Neuronal stem cell (in vitro differentiated cells): ENCODE results near the gene FUT7.
A peak's percentile ranks its signal among the peaks of the same experiment; 100 is the strongest.
"Not testable (repeated sequence)": the region's sequence is repeated elsewhere in the genome, so short reads cannot be mapped to it uniquely, and the experiment has no call there.

Experiments
- DNase-seq: peaks from one replicate; pipeline ENCODE4 v3.0.0-alpha.2; 2013; ENCODE audit warnings: low spot score
- H2AFZ ChIP-seq: one replicate; pipeline ENCODE4 v1.6.1; 2013; ENCODE audit warnings: mild to moderate bottlenecking, low read length, inconsistent platforms
- H2AK5ac ChIP-seq: 2 replicates; pipeline ENCODE4 v1.6.1; 2013; ENCODE audit warnings: low read depth, mild to moderate bottlenecking, inconsistent platforms, low read length, moderate library complexity, mixed read lengths
- H2BK120ac ChIP-seq: 2 replicates; pipeline ENCODE4 v1.6.1; 2013; ENCODE audit warnings: low read depth, mild to moderate bottlenecking, inconsistent platforms, low read length, moderate library complexity, mixed read lengths
- H2BK12ac ChIP-seq: one replicate; pipeline ENCODE4 v1.6.1; 2013; ENCODE audit warnings: low read length, inconsistent platforms
- H2BK15ac ChIP-seq: 2 replicates; pipeline ENCODE4 v1.6.1; 2013; ENCODE audit warnings: mild to moderate bottlenecking, low read length, inconsistent platforms, mixed read lengths
- H2BK5ac ChIP-seq: one replicate; pipeline ENCODE4 v1.6.1; 2013; ENCODE audit warnings: inconsistent platforms, mild to moderate bottlenecking, low read length, moderate library complexity
- H3K14ac ChIP-seq: one replicate; pipeline ENCODE4 v1.6.1; 2013; ENCODE audit warnings: low read length, inconsistent platforms
- H3K18ac ChIP-seq: 2 replicates; pipeline ENCODE4 v1.6.1; 2013; ENCODE audit warnings: low read length, inconsistent platforms
- H3K23ac ChIP-seq: 2 replicates; pipeline ENCODE4 v1.6.1; 2013; ENCODE audit warnings: low read depth, mild to moderate bottlenecking, mixed read lengths, low read length, inconsistent platforms; ENCODE audit not compliant: poor library complexity
- H3K27ac ChIP-seq: replicated peaks from 3 replicates; pipeline ENCODE4 v1.5.1; 2013; ENCODE audit warnings: low read length, inconsistent platforms
- H3K27me3 ChIP-seq, 3 experiments: 2 replicates each; pipeline ENCODE4 v1.6.1; 2013; ENCODE audit warnings: low read length in 3 of 3, mild to moderate bottlenecking in 2 of 3, inconsistent platforms in 1 of 3, low read depth in 1 of 3, mixed read lengths in 1 of 3, moderate library complexity in 1 of 3; ENCODE audit not compliant: control insufficient read depth in 3 of 3, insufficient read depth in 3 of 3
- H3K36me3 ChIP-seq, 2 donors: replicated peaks in 1 of 2; 2 replicates each; pipeline ENCODE4 v1.6.1; 2013; ENCODE audit warnings: low read length in 2 of 2; ENCODE audit not compliant: control insufficient read depth in 2 of 2, insufficient read depth in 2 of 2
- H3K4ac ChIP-seq: 2 replicates; pipeline ENCODE4 v1.6.1; 2013; ENCODE audit warnings: inconsistent platforms, mild to moderate bottlenecking, low read length, moderate library complexity
- H3K4me1 ChIP-seq, 2 donors: 1 replicate in 1 of 2; 2 replicates in 1 of 2; pipeline ENCODE4 v1.6.1; 2013; ENCODE audit warnings: low read length in 2 of 2, low read depth in 1 of 2; ENCODE audit not compliant: control insufficient read depth in 2 of 2, insufficient read depth in 1 of 2
- H3K4me2 ChIP-seq: one replicate; pipeline ENCODE4 v1.6.1; 2013; ENCODE audit warnings: mild to moderate bottlenecking, low read length, inconsistent platforms; ENCODE audit not compliant: insufficient read depth, poor library complexity, severe bottlenecking
- H3K4me3 ChIP-seq, 2 donors: 2 replicates each; pipeline ENCODE4 v1.5.1; 2013; ENCODE audit warnings: low read length in 2 of 2, mild to moderate bottlenecking in 2 of 2, inconsistent platforms in 1 of 2, moderate library complexity in 1 of 2
- H3K79me1 ChIP-seq: one replicate; pipeline ENCODE4 v1.6.1; 2013; ENCODE audit warnings: low read depth, mild to moderate bottlenecking, inconsistent platforms, low read length, moderate library complexity
- H3K9ac ChIP-seq: one replicate; pipeline ENCODE4 v1.6.1; 2013; ENCODE audit warnings: mild to moderate bottlenecking, low read depth, low read length, inconsistent platforms; ENCODE audit not compliant: poor library complexity
- H3K9me3 ChIP-seq, 2 donors: replicated peaks in 1 of 2; 2 replicates each; pipeline versions ENCODE3 to v1.6.1; 2013; ENCODE audit warnings: low read length in 2 of 2, mild to moderate bottlenecking in 2 of 2, inconsistent platforms in 1 of 2, low read depth in 1 of 2, mixed read lengths in 1 of 2, moderate library complexity in 1 of 2; ENCODE audit not compliant: control insufficient read depth in 2 of 2, insufficient read depth in 1 of 2
- H4K8ac ChIP-seq: one replicate; pipeline ENCODE4 v1.6.1; 2013; ENCODE audit warnings: low read depth, mild to moderate bottlenecking, inconsistent platforms, low read length, moderate library complexity
- H4K91ac ChIP-seq: one replicate; pipeline ENCODE4 v1.6.1; 2013; ENCODE audit warnings: low read length, low read depth, mild to moderate bottlenecking, inconsistent platforms; ENCODE audit not compliant: poor library complexity
- WGBS, 2 donors: extraction: QIAGEN DNeasy Blood & Tissue Kit; methylation state at CpG; one replicate each; pipeline ENCODE4 v1.1.7; 2013; ENCODE audit warnings: missing lambda C conversion rate in 2 of 2, mixed read lengths in 1 of 2; ENCODE audit not compliant: insufficient read length in 2 of 2, insufficient replicate concordance in 1 of 2; ENCODE audit errors: extremely low coverage in 2 of 2; 5-methylcytosine and 5-hydroxymethylcytosine counted together

The FUT7 gene

GRCh38 chr9:137007108-137007815, 24.6 kb downstream of the FUT7 start:
- H3K23ac ChIP-seq, result no peak overlapping the region
- no peak overlapping the region for H3K4ac ChIP-seq
- peak overlapping the region; percentile 3 for H2AK5ac ChIP-seq
- no peak overlapping the region for H3K14ac ChIP-seq
- H3K4me3 ChIP-seq, result no peak overlapping the region
- no peak overlapping the region for H3K4me2 ChIP-seq
- no peaks in the 10 kb centered on the region for H3K27me3 ChIP-seq
- no peak overlapping the region for H2AFZ ChIP-seq
- H3K9ac ChIP-seq, result no peak overlapping the region
- H3K27ac ChIP-seq, result no peak overlapping the region
- peaks cover 7 to 10% of the 10 kb centered on the region in 2 donors for H3K36me3 ChIP-seq
- peak overlapping the region; percentile 43 for H4K8ac ChIP-seq
- H3K18ac ChIP-seq, result peak overlapping the region; percentile 48
- H2BK12ac ChIP-seq, result no peak overlapping the region
- no peak overlapping the region for H2BK120ac ChIP-seq
- H4K91ac ChIP-seq, result no peak overlapping the region
- no CpG with 5 or more reads among the region's 30 CpGs for WGBS, 2 donors
- peaks cover 2 to 3% of the 10 kb centered on the region in 2 donors for H3K9me3 ChIP-seq
- no peak for DNase-seq
- H2BK5ac ChIP-seq, result peak overlapping the region; percentile 53
- peaks cover 0 to 8% of the 10 kb centered on the region in 2 donors for H3K4me1 ChIP-seq
- peak overlapping the region; percentile 49 for H2BK15ac ChIP-seq
- H3K79me1 ChIP-seq, result no peaks in the 10 kb centered on the region

DNA sequence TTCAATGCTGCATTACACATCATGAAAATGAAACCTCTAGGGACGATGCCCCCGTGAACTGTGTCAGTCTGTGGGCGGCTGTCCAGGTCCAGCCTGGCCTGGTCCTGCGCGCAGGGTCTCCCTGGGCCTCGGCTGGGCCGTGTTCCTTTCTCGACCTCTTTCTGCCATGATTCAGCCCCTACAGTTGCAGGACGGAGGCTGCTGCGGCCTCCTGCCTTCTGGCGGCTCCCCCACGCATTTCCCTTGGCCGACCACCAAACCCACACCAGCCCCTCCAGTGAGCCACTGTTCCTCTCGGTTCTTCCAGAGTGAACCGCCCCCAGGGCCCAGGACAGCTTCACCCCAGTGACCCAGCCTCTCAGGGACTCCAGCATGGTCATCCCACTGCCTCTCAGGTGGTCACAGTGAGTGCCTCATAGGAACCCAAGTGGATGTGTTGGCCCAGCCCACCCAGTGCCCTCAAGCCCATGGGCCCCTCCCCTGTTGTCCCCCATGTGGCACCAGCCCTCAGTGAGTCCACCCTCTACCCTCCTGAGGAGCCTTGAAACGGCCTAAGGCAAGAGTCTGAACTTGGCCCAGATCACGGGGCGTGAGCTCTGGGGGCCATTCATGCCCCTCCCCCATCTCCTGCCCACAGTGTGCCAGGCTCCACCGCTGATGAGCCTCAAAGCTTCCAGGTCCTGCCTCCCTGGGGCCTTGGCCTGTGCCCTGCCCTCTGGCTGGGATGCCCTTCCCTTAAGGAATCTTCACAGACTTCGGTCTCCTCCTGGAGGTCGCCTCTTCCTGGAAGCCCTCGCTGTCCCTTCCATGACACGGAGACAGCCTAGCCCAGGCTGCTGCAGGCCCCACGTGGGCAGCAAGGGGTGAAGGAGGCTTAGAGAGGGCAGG, 25.5 kb downstream of the FUT7 start:
- no peak overlapping the region for H4K91ac ChIP-seq
- H3K9ac ChIP-seq, result no peak overlapping the region
- H3K27ac ChIP-seq, result peak overlapping the region; percentile 20
- H3K4me2 ChIP-seq, result no peak overlapping the region
- H3K9me3 ChIP-seq, result peaks cover 2 to 3% of the 10 kb centered on the region in 2 donors
- H3K14ac ChIP-seq, result peak overlapping the region; percentile 63
- no peak overlapping the region for H2BK120ac ChIP-seq
- H3K18ac ChIP-seq, result peak overlapping the region; percentile 7
- no peak overlapping the region for H2AFZ ChIP-seq
- H3K4me3 ChIP-seq, result peak overlapping the region in 1 of 2 donors; percentile 4
- peak overlapping the region; percentile 17 for H3K23ac ChIP-seq
- H3K27me3 ChIP-seq, result no peaks in the 10 kb centered on the region
- H3K36me3 ChIP-seq, result peaks cover 5 to 10% of the 10 kb centered on the region in 2 donors
- no peak for DNase-seq
- WGBS, 2 donors, result no CpG with 5 or more reads among the region's 24 CpGs
- H3K4me1 ChIP-seq, result peaks cover 0 to 8% of the 10 kb centered on the region in 2 donors
- no peak overlapping the region for H2BK12ac ChIP-seq
- H3K79me1 ChIP-seq, result no peaks in the 10 kb centered on the region
- no peak overlapping the region for H4K8ac ChIP-seq
- H2BK15ac ChIP-seq, result peak overlapping the region; percentile 49
- peak overlapping the region; percentile 53 for H2BK5ac ChIP-seq
- H2AK5ac ChIP-seq, result peak overlapping the region; percentile 3
- H3K4ac ChIP-seq, result no peak overlapping the region

GRCh38 chr9:137004285-137004684, 27.6 kb downstream of the FUT7 start:
- not testable (repeated sequence) for H3K9ac ChIP-seq, H2AK5ac ChIP-seq, H3K4me3 ChIP-seq, H3K27ac ChIP-seq, DNase-seq, H2BK5ac ChIP-seq, H2BK12ac ChIP-seq, H3K23ac ChIP-seq, H2BK15ac ChIP-seq, H3K18ac ChIP-seq, H2AFZ ChIP-seq, H3K4ac ChIP-seq, H2BK120ac ChIP-seq, H3K14ac ChIP-seq, H3K27me3 ChIP-seq, H3K9me3 ChIP-seq, H3K79me1 ChIP-seq, H3K4me2 ChIP-seq, H3K36me3 ChIP-seq, H4K91ac ChIP-seq, H4K8ac ChIP-seq
- H3K4me1 ChIP-seq, result peaks cover 0 to 13% of the 10 kb centered on the region in 2 donors
- no CpG with 5 or more reads among the region's 17 CpGs for WGBS, 2 donors

- H3K4me1 ChIP-seq, result peaks cover 0 to 6% of the 10 kb centered on the region in 2 donors
- no peak overlapping the region for H3K23ac ChIP-seq
- no peak overlapping the region for H3K4me2 ChIP-seq
- H3K14ac ChIP-seq, result no peak overlapping the region
- no peak overlapping the region for H2AFZ ChIP-seq
- no peaks in the 10 kb centered on the region for H3K79me1 ChIP-seq
- H3K18ac ChIP-seq, result no peak overlapping the region
- H3K27me3 ChIP-seq, result no peaks in the 10 kb centered on the region
- H2AK5ac ChIP-seq, result peak overlapping the region; percentile 68
- H3K4ac ChIP-seq, result no peak overlapping the region
- no peak overlapping the region for H2BK12ac ChIP-seq
- no peaks in the 10 kb centered on the region for H3K36me3 ChIP-seq
- H3K9me3 ChIP-seq, result peaks cover 2 to 3% of the 10 kb centered on the region in 2 donors
- no peak overlapping the region for H4K91ac ChIP-seq
- H2BK120ac ChIP-seq, result no peak overlapping the region
- H2BK15ac ChIP-seq, result no peak overlapping the region
- DNase-seq, result no peak
- peak overlapping the region in 1 of 2 donors; percentile 62 for H3K4me3 ChIP-seq
- no peak overlapping the region for H3K27ac ChIP-seq
- H2BK5ac ChIP-seq, result no peak overlapping the region
- H4K8ac ChIP-seq, result no peak overlapping the region
- peak overlapping the region; percentile 60 for H3K9ac ChIP-seq
- WGBS, 2 donors, result no CpG with 5 or more reads among the region's 10 CpGs
Observed at GRCh38 chr9:137002646-137003041, 29.2 kb downstream of the FUT7 start.
